ENCODE measurements around the gene FAM120B. TPM values are rescaled to one million over a fixed set of nuclear protein-coding genes. Genes with fewer than 3 reads are reported as not detected.

The FAM120B gene
- total and polyA plus RNA-seq, 2 experiments from 2014 or later, result 17.1 to 29.1 TPM

- Histone ChIP-seq H3K27ac (no peak overlapping the region), H4K20me1 (ENCODE audit: insufficient read depth) (no peaks in the 10 kb centered on the region), H3K79me2 (ENCODE audit: insufficient read depth) (no peaks in the 10 kb centered on the region; the same call in 1 of the 2 replicates), H3K27me3 (replicated peaks; ENCODE audit: insufficient read depth) (no peaks in the 10 kb centered on the region), H3K9me3 (ENCODE audit: low read depth) (no peaks in the 10 kb centered on the region), H2AFZ (no peak overlapping the region), H3K4me2 (ENCODE audit: unreplicated experiment) (no peak overlapping the region), H3F3A (ENCODE audit: insufficient read depth) (no peaks in the 10 kb centered on the region), H3K36me3 (ENCODE audit: low read depth) (peaks cover 6% of the 10 kb centered on the region; the same call in 1 of the 2 replicates), H3K9me2 (ENCODE audit: insufficient read depth) (no peaks in the 10 kb centered on the region), H3K4me3 (no peak overlapping the region), H3K9ac (no peak overlapping the region), H3K4me1 (ENCODE audit: insufficient read depth) (no peaks in the 10 kb centered on the region)
- TF ChIP-seq EZH2 (IDR thresholded peaks at IDR 0.05; ENCODE audit: insufficient read depth, poor library complexity, severe bottlenecking), result no peak
- TF ChIP-seq EZH2phosphoT487 (IDR thresholded peaks at IDR 0.05; ENCODE audit: insufficient read depth, low read depth), result no peak
- no peak for DNase-seq
- in situ Hi-C loops (cut with MboI), result no loop called here
Measured at GRCh38 chr6:170381562-170381961, 75.0 kb downstream of the FAM120B start.

GRCh38 chr6:170383466-170384035 lies 77.0 kb downstream of the FAM120B start:
- H3K27me3 ChIP-seq (replicated peaks; ENCODE audit: insufficient read depth), result no peaks in the 10 kb centered on the region
- no peaks in the 10 kb centered on the region for H4K20me1 ChIP-seq (ENCODE audit: insufficient read depth)
- no peak overlapping the region for H2AFZ ChIP-seq
- 84 to 91% methylated on average over 8 of the region's 8 CpGs for whole genome bisulfite sequencing, 2 experiments (ENCODE audit: low coverage in 1 of 2, low lambda C conversion rate in 2 of 2, missing lambda C conversion rate in 2 of 2)
- H3K9me2 ChIP-seq (ENCODE audit: insufficient read depth), result no peaks in the 10 kb centered on the region
- H3K9me3 ChIP-seq (ENCODE audit: low read depth), result no peaks in the 10 kb centered on the region
- H3K27ac ChIP-seq, result no peak overlapping the region
- no peak for DNase-seq
- no peaks in the 10 kb centered on the region for H3K4me1 ChIP-seq (ENCODE audit: insufficient read depth)
- no peaks in the 10 kb centered on the region; the same call in 1 of the 2 replicates for H3K79me2 ChIP-seq (ENCODE audit: insufficient read depth)
- no peaks in the 10 kb centered on the region for H3F3A ChIP-seq (ENCODE audit: insufficient read depth)
- H3K4me3 ChIP-seq, result no peak overlapping the region
- peaks cover 6% of the 10 kb centered on the region; the same call in 1 of the 2 replicates for H3K36me3 ChIP-seq (ENCODE audit: low read depth)
- in situ Hi-C loops (cut with MboI), result no loop called here
- no peak overlapping the region for H3K4me2 ChIP-seq (ENCODE audit: unreplicated experiment)
- no peak for TF ChIP-seq EZH2 (IDR thresholded peaks at IDR 0.05; ENCODE audit: insufficient read depth, poor library complexity, severe bottlenecking)
- H3K9ac ChIP-seq, result no peak overlapping the region

- Histone ChIP-seq H3K36me3 (ENCODE audit: low read depth) (no peaks in the 10 kb centered on the region; the same call in 1 of the 2 replicates), H3K4me2 (ENCODE audit: unreplicated experiment) (no peak overlapping the region), H3K9me2 (ENCODE audit: insufficient read depth) (no peaks in the 10 kb centered on the region), H3K27me3 (replicated peaks; ENCODE audit: insufficient read depth) (no peaks in the 10 kb centered on the region), H3K4me1 (ENCODE audit: insufficient read depth) (no peaks in the 10 kb centered on the region), H3K4me3 (no peak overlapping the region), H2AFZ (no peak overlapping the region), H3K79me2 (ENCODE audit: insufficient read depth) (no peaks in the 10 kb centered on the region; the same call in 1 of the 2 replicates), H3F3A (ENCODE audit: insufficient read depth) (no peaks in the 10 kb centered on the region), H4K20me1 (ENCODE audit: insufficient read depth) (no peaks in the 10 kb centered on the region), H3K9me3 (ENCODE audit: low read depth) (no peaks in the 10 kb centered on the region), H3K27ac (no peak overlapping the region), H3K9ac (no peak overlapping the region)
- TF ChIP-seq EZH2phosphoT487 (IDR thresholded peaks at IDR 0.05; ENCODE audit: insufficient read depth, low read depth), result no peak
- no peak for TF ChIP-seq EZH2 (IDR thresholded peaks at IDR 0.05; ENCODE audit: insufficient read depth, poor library complexity, severe bottlenecking)
- WGBS, 2 experiments (ENCODE audit: low coverage in 1 of 2, low lambda C conversion rate in 2 of 2, missing lambda C conversion rate in 2 of 2), result 86 to 88% methylated on average over 5 of the region's 5 CpGs
- in situ Hi-C loops (cut with MboI), result no loop called here
- DNase-seq, result no peak
Measured at GRCh38 chr6:170385506-170385905, 78.9 kb downstream of the FAM120B start.

- no peaks in the 10 kb centered on the region for H3K9me2 ChIP-seq (ENCODE audit: insufficient read depth)
- no peaks in the 10 kb centered on the region for H3K4me1 ChIP-seq (ENCODE audit: insufficient read depth)
- H3K27me3 ChIP-seq (replicated peaks; ENCODE audit: insufficient read depth), result no peaks in the 10 kb centered on the region
- in situ Hi-C loops (cut with MboI), result no loop called here
- H3K9me3 ChIP-seq (ENCODE audit: low read depth), result no peaks in the 10 kb centered on the region
- H3K36me3 ChIP-seq (ENCODE audit: low read depth), result no peaks in the 10 kb centered on the region; the same call in 1 of the 2 replicates
- no peaks in the 10 kb centered on the region; the same call in 1 of the 2 replicates for H3K79me2 ChIP-seq (ENCODE audit: insufficient read depth)
- no peaks in the 10 kb centered on the region for H3F3A ChIP-seq (ENCODE audit: insufficient read depth)
- no peak overlapping the region for H2AFZ ChIP-seq
- no peak overlapping the region for H3K9ac ChIP-seq
- H3K4me2 ChIP-seq (ENCODE audit: unreplicated experiment), result no peak overlapping the region
- 71% methylated on average over 8 of the region's 8 CpGs for WGBS, 2 experiments (ENCODE audit: low coverage in 1 of 2, low lambda C conversion rate in 2 of 2, missing lambda C conversion rate in 2 of 2)
- TF ChIP-seq EZH2 (IDR thresholded peaks at IDR 0.05; ENCODE audit: insufficient read depth, poor library complexity, severe bottlenecking) (no peak), EZH2phosphoT487 (IDR thresholded peaks at IDR 0.05; ENCODE audit: insufficient read depth, low read depth) (no peak)
- no peak overlapping the region for H3K4me3 ChIP-seq
- no peak for DNase-seq
- H4K20me1 ChIP-seq (ENCODE audit: insufficient read depth), result no peaks in the 10 kb centered on the region
- no peak overlapping the region for H3K27ac ChIP-seq
Measured at GRCh38 chr6:170388113-170388512, 81.6 kb downstream of the FAM120B start.

GRCh38 chr6:170393033-170393432 lies 86.5 kb downstream of the FAM120B start:
- 89 to 93% methylated on average over 7 of the region's 7 CpGs for WGBS, 2 experiments (ENCODE audit: low coverage in 1 of 2, low lambda C conversion rate in 2 of 2, missing lambda C conversion rate in 2 of 2)
- H3K4me3 ChIP-seq, result no peak overlapping the region
- peaks cover 25% of the 10 kb centered on the region; the same call in 1 of the 2 replicates for H3K36me3 ChIP-seq (ENCODE audit: low read depth)
- H3K4me1 ChIP-seq (ENCODE audit: insufficient read depth), result no peaks in the 10 kb centered on the region
- no peak overlapping the region for H3K9ac ChIP-seq
- no peaks in the 10 kb centered on the region for H3K79me2 ChIP-seq (ENCODE audit: insufficient read depth)
- in situ Hi-C loops (cut with MboI), result no loop called here
- H3K9me2 ChIP-seq (ENCODE audit: insufficient read depth), result no peaks in the 10 kb centered on the region
- H3K4me2 ChIP-seq (ENCODE audit: unreplicated experiment), result no peak overlapping the region
- H3K9me3 ChIP-seq (ENCODE audit: low read depth), result no peaks in the 10 kb centered on the region
- no peak overlapping the region for H2AFZ ChIP-seq
- no peaks in the 10 kb centered on the region for H3K27me3 ChIP-seq (replicated peaks; ENCODE audit: insufficient read depth)
- no peak for TF ChIP-seq EZH2 (IDR thresholded peaks at IDR 0.05; ENCODE audit: insufficient read depth, poor library complexity, severe bottlenecking)
- TF ChIP-seq EZH2phosphoT487 (IDR thresholded peaks at IDR 0.05; ENCODE audit: insufficient read depth, low read depth), result no peak
- no peaks in the 10 kb centered on the region for H3F3A ChIP-seq (ENCODE audit: insufficient read depth)
- DNase-seq, result no peak
- no peak overlapping the region for H3K27ac ChIP-seq
- no peaks in the 10 kb centered on the region for H4K20me1 ChIP-seq (ENCODE audit: insufficient read depth)
